ENCODE results near the gene LRP8. TPM values are rescaled to one million over a fixed set of nuclear protein-coding genes. Genes with fewer than 3 reads are reported as not detected.

The LRP8 gene
- total RNA-seq, 1 experiment from 2014 or later, result 21.4 TPM

- Histone ChIP-seq H3K4me1 (peaks cover 14% of the 10 kb centered on the region; the same call in 1 of the 2 replicates), H3K4me3 (no peak overlapping the region), H3K9me3 (replicated peaks) (no peaks in the 10 kb centered on the region), H3K36me3 (no peaks in the 10 kb centered on the region), H3K27ac (no peak overlapping the region), H3K27me3 (no peaks in the 10 kb centered on the region)
- DNase-seq, result no peak
These were observed 12.8 kb downstream of the LRP8 start for GRCh38 chr1:53315046-53315445.

DNA sequence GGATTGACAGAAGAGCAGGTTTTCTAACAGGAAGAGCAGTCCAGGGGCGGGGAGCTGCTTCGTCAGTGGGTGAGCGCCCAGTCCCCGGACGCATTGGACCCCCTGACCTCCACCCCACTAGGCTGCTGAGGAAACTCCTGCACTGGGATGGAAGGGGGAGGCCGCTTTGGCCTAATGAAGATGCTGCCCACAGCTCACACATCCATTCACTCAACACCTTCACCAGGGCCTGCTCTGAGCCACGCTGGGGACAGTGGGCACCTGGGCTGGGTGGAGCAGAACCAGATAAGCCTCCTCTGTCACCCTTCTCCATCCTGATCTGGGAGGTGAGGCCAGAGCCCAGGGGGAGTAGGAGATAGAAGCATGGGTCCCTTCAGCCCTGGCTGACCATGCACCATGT lies 13.3 kb downstream of the LRP8 start:
- Histone ChIP-seq H3K27me3 (no peaks in the 10 kb centered on the region), H3K36me3 (no peaks in the 10 kb centered on the region), H3K27ac (no peak overlapping the region), H3K4me3 (no peak overlapping the region), H3K4me1 (peaks cover 14% of the 10 kb centered on the region; the same call in 1 of the 2 replicates), H3K9me3 (replicated peaks) (no peaks in the 10 kb centered on the region)
- no peak for DNase-seq

- DNase-seq, result no peak
- Histone ChIP-seq H3K27ac (no peak overlapping the region), H3K4me3 (no peak overlapping the region), H3K27me3 (no peaks in the 10 kb centered on the region), H3K36me3 (no peaks in the 10 kb centered on the region), H3K4me1 (peaks cover 14% of the 10 kb centered on the region; the same call in 1 of the 2 replicates), H3K9me3 (replicated peaks) (no peaks in the 10 kb centered on the region)
These were observed 13.8 kb downstream of the LRP8 start for GRCh38 chr1:53314096-53314495.

DNA sequence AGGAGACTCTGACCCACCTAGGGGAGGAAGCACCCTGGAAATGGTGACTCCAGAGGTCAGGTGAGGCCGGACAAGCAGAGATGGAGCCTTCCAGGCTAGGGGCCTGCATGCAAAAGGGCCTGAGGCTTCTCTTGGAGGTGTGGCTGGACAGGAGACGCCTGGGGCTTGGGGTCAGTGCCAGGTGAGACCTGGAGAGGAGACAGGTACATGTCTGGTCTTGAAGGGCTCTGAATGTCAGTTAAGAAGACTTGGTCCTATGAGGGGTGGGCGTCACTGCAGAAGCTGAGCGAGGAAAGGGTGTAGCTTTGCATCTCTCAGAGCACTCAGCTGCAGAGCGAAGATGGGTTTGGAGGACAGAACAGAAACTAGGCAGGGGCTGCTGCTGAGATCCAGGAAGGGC lies 14.3 kb downstream of the LRP8 start:
- Histone ChIP-seq H3K9me3 (replicated peaks) (no peaks in the 10 kb centered on the region), H3K27me3 (no peaks in the 10 kb centered on the region), H3K4me3 (no peak overlapping the region), H3K36me3 (no peaks in the 10 kb centered on the region), H3K27ac (no peak overlapping the region), H3K4me1 (peaks cover 14% of the 10 kb centered on the region; the same call in 1 of the 2 replicates)
- DNase-seq, result no peak

DNA sequence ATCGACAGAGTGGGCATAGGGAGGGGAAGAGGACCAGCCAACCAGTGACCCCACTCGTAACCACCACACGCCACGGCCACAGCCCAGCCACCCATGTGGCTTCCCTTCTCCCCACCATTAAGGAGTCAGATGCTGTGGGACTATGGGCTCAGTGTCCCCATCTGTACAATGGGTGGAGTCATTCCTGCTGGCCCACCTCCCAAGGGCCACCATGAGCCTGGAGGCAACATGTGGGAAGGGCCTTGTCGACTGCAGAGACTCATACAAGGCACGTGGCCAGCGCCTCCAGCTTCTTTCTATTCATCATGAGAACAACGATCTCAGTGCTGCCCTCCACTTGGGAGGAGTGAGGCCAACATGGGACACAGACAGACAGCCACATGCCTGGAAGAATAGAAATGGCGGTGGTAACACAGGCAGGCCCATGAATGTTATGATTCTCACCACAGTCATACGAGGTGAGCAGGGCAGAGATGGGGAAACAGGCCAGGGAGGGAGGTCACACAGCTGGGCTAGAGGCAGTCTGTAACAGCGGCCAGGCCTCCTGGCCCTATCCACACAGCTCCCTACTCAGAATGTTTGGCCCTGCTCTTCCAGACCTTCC lies 16.1 kb downstream of the LRP8 start:
- H3K4me3 ChIP-seq, result no peak overlapping the region
- H3K36me3 ChIP-seq, result no peaks in the 10 kb centered on the region
- DNase-seq, result no peak
- H3K9me3 ChIP-seq (replicated peaks), result no peaks in the 10 kb centered on the region
- no peaks in the 10 kb centered on the region for H3K27me3 ChIP-seq
- peaks cover 9% of the 10 kb centered on the region; the same call in 1 of the 2 replicates for H3K4me1 ChIP-seq
- H3K27ac ChIP-seq, result no peak overlapping the region

GRCh38 chr1:53310847-53311681 lies 16.8 kb downstream of the LRP8 start:
- no peaks in the 10 kb centered on the region for H3K9me3 ChIP-seq (replicated peaks)
- H3K27me3 ChIP-seq, result no peaks in the 10 kb centered on the region
- DNase-seq, result no peak
- no peaks in the 10 kb centered on the region for H3K36me3 ChIP-seq
- H3K4me3 ChIP-seq, result no peak overlapping the region
- H3K4me1 ChIP-seq, result peaks cover 2% of the 10 kb centered on the region; the same call in 1 of the 2 replicates
- no peak overlapping the region for H3K27ac ChIP-seq

DNA sequence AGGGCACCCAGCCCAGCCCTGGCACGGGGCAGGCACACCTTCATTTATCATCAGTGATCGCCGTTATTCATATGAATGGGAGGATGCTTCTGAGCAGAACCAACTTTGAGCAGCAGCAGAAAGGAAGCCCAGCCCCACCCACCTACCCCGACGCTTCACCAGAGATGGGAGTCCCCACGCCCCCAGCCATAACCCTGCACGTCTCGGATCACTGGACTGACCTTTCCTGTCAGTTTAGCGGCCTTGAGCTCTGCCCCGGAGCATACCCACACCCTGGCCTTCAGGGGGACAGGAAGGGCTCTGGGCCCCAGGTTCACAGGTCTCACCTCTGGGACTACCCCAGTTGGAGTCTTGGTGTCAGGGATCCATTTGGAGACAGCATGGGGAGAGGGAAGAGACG lies 18.1 kb downstream of the LRP8 start:
- no peak overlapping the region for H3K27ac ChIP-seq
- no peaks in the 10 kb centered on the region for H3K36me3 ChIP-seq
- H3K9me3 ChIP-seq (replicated peaks), result no peaks in the 10 kb centered on the region
- no peaks in the 10 kb centered on the region for H3K4me1 ChIP-seq
- no peaks in the 10 kb centered on the region for H3K27me3 ChIP-seq
- DNase-seq, result no peak
- no peak overlapping the region for H3K4me3 ChIP-seq

- no peak overlapping the region for H3K4me3 ChIP-seq
- H3K4me1 ChIP-seq, result no peaks in the 10 kb centered on the region
- H3K27me3 ChIP-seq, result no peaks in the 10 kb centered on the region
- DNase-seq, result no peak
- no peaks in the 10 kb centered on the region for H3K9me3 ChIP-seq (replicated peaks)
- H3K36me3 ChIP-seq, result no peaks in the 10 kb centered on the region
- H3K27ac ChIP-seq, result no peak overlapping the region
These were observed 19.4 kb downstream of the LRP8 start for GRCh38 chr1:53308506-53308905.

GRCh38 chr1:53307037-53307436 lies 20.8 kb downstream of the LRP8 start:
- Histone ChIP-seq H3K9me3 (replicated peaks) (no peaks in the 10 kb centered on the region), H3K27me3 (no peaks in the 10 kb centered on the region), H3K4me1 (no peaks in the 10 kb centered on the region), H3K36me3 (no peaks in the 10 kb centered on the region), H3K4me3 (no peak overlapping the region), H3K27ac (no peak overlapping the region)
- no peak for DNase-seq

DNA sequence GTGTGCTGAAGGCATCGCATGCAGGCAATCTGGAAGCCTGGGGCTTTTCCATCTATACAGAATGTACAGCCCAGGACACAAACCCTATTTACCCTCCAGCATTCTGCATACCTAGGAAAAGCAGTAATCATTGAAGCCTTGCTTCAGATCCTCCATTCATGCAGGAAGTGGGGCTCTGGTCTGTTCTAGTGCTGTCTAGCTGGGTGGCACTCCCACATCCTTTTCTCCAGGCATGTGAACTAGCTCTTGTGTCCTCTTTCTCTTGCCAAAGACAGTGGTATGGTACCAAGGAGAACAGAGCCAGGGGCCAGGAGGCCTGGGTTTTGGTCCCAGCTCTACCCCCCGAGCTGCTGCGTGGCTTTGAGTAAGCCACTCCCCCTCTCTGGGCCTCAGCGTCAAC lies 21.7 kb downstream of the LRP8 start:
- Histone ChIP-seq H3K4me1 (no peaks in the 10 kb centered on the region), H3K9me3 (replicated peaks) (no peaks in the 10 kb centered on the region), H3K4me3 (no peak overlapping the region), H3K36me3 (no peaks in the 10 kb centered on the region), H3K27ac (no peak overlapping the region), H3K27me3 (no peaks in the 10 kb centered on the region)
- DNase-seq, result no peak

GRCh38 chr1:53305650-53306049 lies 22.2 kb downstream of the LRP8 start:
- no peak for DNase-seq
- H3K4me3 ChIP-seq, result no peak overlapping the region

GRCh38 chr1:53304527-53304926 lies 23.3 kb downstream of the LRP8 start:
- no peaks in the 10 kb centered on the region for H3K9me3 ChIP-seq (replicated peaks)
- peaks cover 5% of the 10 kb centered on the region for H3K4me1 ChIP-seq
- no peak overlapping the region for H3K27ac ChIP-seq
- no peak for DNase-seq
- no peaks in the 10 kb centered on the region for H3K27me3 ChIP-seq
- H3K36me3 ChIP-seq, result no peaks in the 10 kb centered on the region
- H3K4me3 ChIP-seq, result no peak overlapping the region

More at GRCh38 chr1:53305650-53306049, 22.2 kb downstream of the LRP8 start:
- Histone ChIP-seq H3K36me3 (no peaks in the 10 kb centered on the region), H3K4me1 (no peaks in the 10 kb centered on the region), H3K27ac (no peak overlapping the region), H3K9me3 (replicated peaks) (no peaks in the 10 kb centered on the region), H3K27me3 (no peaks in the 10 kb centered on the region)

DNA sequence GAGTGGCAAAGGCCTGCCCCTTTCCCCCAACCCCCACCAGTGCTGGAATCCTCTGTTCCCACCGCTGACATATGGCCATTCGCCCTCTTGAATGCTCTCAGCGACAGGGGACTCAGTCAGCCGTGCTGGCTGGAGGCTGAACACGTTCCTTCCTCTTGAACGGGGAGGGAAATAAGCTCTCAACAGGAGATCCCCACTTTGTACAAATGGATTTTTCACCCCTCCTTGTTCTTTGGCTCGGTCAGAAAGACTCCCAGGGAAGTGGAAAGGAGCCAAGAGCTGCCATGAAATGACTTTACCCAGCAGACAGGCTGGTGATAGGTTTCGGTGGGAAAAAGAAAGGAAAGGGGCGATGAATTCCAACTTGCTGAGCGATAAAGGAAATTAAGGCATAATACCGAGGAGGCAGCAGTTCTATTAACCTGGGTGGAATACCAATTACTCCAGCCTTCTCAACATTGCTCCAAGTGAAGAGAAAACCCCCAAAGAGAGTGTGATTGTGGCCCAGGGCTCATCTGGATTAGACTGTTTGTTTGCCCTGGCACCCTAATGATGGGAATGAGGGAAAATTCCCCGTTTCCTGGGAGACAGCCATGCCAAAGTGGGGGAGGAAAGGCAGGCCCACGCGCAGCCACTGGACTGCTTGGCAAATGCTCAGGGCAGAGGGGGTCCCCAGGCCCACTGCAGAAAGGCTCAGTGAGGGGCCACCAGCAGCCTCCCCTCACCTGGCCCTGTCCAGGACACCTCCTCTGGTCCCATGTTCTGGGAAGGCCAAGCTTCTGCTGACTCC lies 23.9 kb downstream of the LRP8 start:
- Histone ChIP-seq H3K4me3 (no peak overlapping the region), H3K27ac (no peak overlapping the region), H3K4me1 (peaks cover 11% of the 10 kb centered on the region), H3K9me3 (replicated peaks) (no peaks in the 10 kb centered on the region), H3K27me3 (no peaks in the 10 kb centered on the region), H3K36me3 (no peaks in the 10 kb centered on the region)
- DNase-seq, result no peak

DNA sequence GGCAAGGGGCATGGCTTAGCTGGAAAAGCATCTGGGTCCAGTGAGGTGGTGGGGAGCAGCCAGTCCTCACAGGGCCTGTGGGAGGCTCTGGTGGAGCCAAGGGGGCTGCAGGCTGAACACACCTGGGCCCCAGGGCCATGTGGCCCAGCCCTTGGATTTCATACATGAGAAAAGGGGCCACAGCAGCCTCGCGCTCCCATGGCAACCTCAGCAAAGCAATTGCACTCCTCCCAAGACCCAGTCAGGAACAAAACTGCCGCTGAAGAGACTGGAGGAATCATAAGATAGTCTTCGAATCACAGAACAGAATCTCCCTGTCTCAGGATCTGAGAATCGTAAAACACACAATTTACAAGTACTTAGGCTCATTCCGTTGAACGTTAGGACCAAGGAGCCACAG lies 24.6 kb downstream of the LRP8 start:
- no peaks in the 10 kb centered on the region for H3K9me3 ChIP-seq (replicated peaks)

GRCh38 chr1:53299233-53299632 lies 28.6 kb downstream of the LRP8 start:
- H3K36me3 ChIP-seq, result no peaks in the 10 kb centered on the region
- H3K27me3 ChIP-seq, result no peaks in the 10 kb centered on the region
- H3K4me1 ChIP-seq, result peaks cover 25% of the 10 kb centered on the region
- peak; percentile 67 to 86 for DNase-seq
- no peaks in the 10 kb centered on the region for H3K9me3 ChIP-seq (replicated peaks)
- peak overlapping the region; percentile 32 for H3K27ac ChIP-seq
- no peak overlapping the region for H3K4me3 ChIP-seq

More for the DNA sequence above, 24.6 kb downstream of the LRP8 start:
- Histone ChIP-seq H3K4me3 (no peak overlapping the region), H3K4me1 (peaks cover 17% of the 10 kb centered on the region), H3K27ac (no peak overlapping the region), H3K27me3 (no peaks in the 10 kb centered on the region), H3K36me3 (no peaks in the 10 kb centered on the region)
- DNase-seq, result no peak
